AG08395 (cell line): ENCODE results near the gene PANX3.
A peak's percentile ranks its signal among the peaks of the same experiment; 100 is the strongest.

Experiments
- DNase-seq: peaks from one replicate; pipeline ENCODE4 v3.0.0; 2012; ENCODE audit warnings: mixed read lengths, low spot score

The PANX3 gene

GRCh38 chr11:124612567-124613246 lies 1.5 kb downstream of the PANX3 start:
- no peak for DNase-seq

GRCh38 chr11:124618863-124619262 lies 7.6 kb downstream of the PANX3 start:
- DNase-seq, result no peak

- DNase-seq, result peak; percentile 94
Observed at GRCh38 chr11:124622531-124623451, 11.6 kb downstream of the PANX3 start, which contains the start of gene TBRG1. Gene TBRG1, plus strand, starts transcription at chr11:124622864. Its CDS starts 220 bp downstream, at chr11:124623084.

GRCh38 chr11:124623861-124624525 lies 12.8 kb downstream of the PANX3 start:
- DNase-seq, result peak; percentile 32

- DNase-seq, result no peak
Observed at GRCh38 chr11:124625504-124626168, 14.4 kb downstream of the PANX3 start.

- DNase-seq, result no peak
Observed at GRCh38 chr11:124627546-124627945, 16.3 kb downstream of the PANX3 start.

GRCh38 chr11:124629961-124630360 lies 18.7 kb downstream of the PANX3 start:
- no peak for DNase-seq

- DNase-seq, result no peak
Observed at GRCh38 chr11:124633355-124633754, 22.1 kb downstream of the PANX3 start.

GRCh38 chr11:124635932-124636331 lies 24.7 kb downstream of the PANX3 start:
- DNase-seq, result no peak

- DNase-seq, result no peak
Observed at GRCh38 chr11:124638500-124638899, 27.3 kb downstream of the PANX3 start.

- DNase-seq, result no peak
Observed at GRCh38 chr11:124639186-124639585, 28.0 kb downstream of the PANX3 start.

GRCh38 chr11:124640666-124641065 lies 29.4 kb downstream of the PANX3 start:
- DNase-seq, result no peak

- no peak for DNase-seq
Observed at GRCh38 chr11:124642628-124643027, 31.4 kb downstream of the PANX3 start.

GRCh38 chr11:124643042-124643604 lies 31.9 kb downstream of the PANX3 start:
- no peak for DNase-seq

- peak; percentile 74 for DNase-seq
Observed at GRCh38 chr11:124643605-124644425, 32.6 kb downstream of the PANX3 start.

GRCh38 chr11:124644426-124645280 lies 33.4 kb downstream of the PANX3 start:
- DNase-seq, result peak; percentile 78

- no peak for DNase-seq
Observed at GRCh38 chr11:124646148-124646547, 34.9 kb downstream of the PANX3 start.

GRCh38 chr11:124648610-124649009 lies 37.4 kb downstream of the PANX3 start:
- DNase-seq, result no peak

- DNase-seq, result no peak
Observed at GRCh38 chr11:124656774-124657630, 45.8 kb downstream of the PANX3 start.
